ENCODE data around the gene NYAP2.

NYAP2 gene

DNA sequence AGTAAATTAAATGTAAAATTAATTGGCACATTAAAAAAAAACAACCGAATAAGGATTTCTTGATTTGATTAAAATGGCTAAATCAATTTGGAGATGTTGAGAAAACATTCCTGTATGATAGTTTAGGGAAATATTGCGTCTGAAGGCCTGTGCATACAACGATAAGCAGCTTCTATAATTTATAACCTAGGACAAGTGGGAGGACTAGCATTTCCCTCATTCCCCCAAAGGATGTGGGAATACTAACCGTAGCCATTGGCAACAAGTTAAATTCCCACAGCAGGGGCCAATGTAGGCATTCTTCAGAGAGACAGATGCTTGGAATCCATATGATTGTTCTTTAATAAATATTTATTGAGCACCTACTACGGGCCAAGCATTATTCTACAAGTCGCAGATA is 134.5 kb downstream of the NYAP2 start:
- H3K9me2 ChIP-seq (ENCODE audit: low read depth, low read length), result no peaks in the 10 kb centered on the region

DNA sequence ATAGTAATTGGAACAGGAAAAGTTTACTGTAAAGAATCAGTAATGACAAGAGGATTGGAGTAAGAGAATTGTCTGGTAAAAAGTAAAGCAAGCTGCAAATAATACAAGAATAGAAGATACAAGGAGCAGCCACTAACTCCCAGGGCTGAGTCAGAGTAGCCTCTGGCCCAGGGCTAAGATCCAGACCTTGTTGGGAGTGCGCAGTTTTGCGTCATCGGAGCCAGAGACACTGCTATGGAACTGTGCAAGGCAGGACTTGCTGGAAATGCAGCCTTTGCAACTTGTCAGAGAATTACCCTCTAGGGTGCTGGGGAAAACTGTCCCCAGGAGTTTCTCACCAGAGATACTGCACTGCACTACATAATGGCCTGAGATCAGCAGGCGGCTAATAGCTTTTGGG is 135.2 kb downstream of the NYAP2 start:
- H3K79me2 ChIP-seq (ENCODE audit: insufficient read depth, low read length), result no peaks in the 10 kb centered on the region
- H3K27ac ChIP-seq (ENCODE audit: low read depth, low read length, poor library complexity, severe bottlenecking), result no peak overlapping the region
- no peak for TF ChIP-seq EZH2 (IDR thresholded peaks at IDR 0.05; ENCODE audit: borderline replicate concordance, low read length)
- TF ChIP-seq, protein P1, sequence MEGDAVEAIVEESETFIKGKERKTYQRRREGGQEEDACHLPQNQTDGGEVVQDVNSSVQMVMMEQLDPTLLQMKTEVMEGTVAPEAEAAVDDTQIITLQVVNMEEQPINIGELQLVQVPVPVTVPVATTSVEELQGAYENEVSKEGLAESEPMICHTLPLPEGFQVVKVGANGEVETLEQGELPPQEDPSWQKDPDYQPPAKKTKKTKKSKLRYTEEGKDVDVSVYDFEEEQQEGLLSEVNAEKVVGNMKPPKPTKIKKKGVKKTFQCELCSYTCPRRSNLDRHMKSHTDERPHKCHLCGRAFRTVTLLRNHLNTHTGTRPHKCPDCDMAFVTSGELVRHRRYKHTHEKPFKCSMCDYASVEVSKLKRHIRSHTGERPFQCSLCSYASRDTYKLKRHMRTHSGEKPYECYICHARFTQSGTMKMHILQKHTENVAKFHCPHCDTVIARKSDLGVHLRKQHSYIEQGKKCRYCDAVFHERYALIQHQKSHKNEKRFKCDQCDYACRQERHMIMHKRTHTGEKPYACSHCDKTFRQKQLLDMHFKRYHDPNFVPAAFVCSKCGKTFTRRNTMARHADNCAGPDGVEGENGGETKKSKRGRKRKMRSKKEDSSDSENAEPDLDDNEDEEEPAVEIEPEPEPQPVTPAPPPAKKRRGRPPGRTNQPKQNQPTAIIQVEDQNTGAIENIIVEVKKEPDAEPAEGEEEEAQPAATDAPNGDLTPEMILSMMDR (IDR thresholded peaks at IDR 0.05; ENCODE audit: low read length), result no peak
- H3F3A ChIP-seq (ENCODE audit: insufficient read depth, low read length), result no peaks in the 10 kb centered on the region
- H3K9ac ChIP-seq (ENCODE audit: low read length), result no peak overlapping the region
- H3K4me3 ChIP-seq (ENCODE audit: low read depth, low read length, poor library complexity, severe bottlenecking), result no peak overlapping the region
- H3K9me3 ChIP-seq (ENCODE audit: low read length), result no peaks in the 10 kb centered on the region
- no peak overlapping the region for H3K4me2 ChIP-seq (ENCODE audit: low read length)
- no peaks in the 10 kb centered on the region for H3K36me3 ChIP-seq (ENCODE audit: insufficient read depth, low read length)
- no peaks in the 10 kb centered on the region for H3K4me1 ChIP-seq (ENCODE audit: insufficient read depth, low read length, severe bottlenecking)
- H3K27me3 ChIP-seq (ENCODE audit: insufficient read depth, low read length), result no peaks in the 10 kb centered on the region
- H4K20me1 ChIP-seq (ENCODE audit: insufficient read depth, low read length), result no peaks in the 10 kb centered on the region
- H3K9me2 ChIP-seq (ENCODE audit: low read depth, low read length), result no peaks in the 10 kb centered on the region
- H2AFZ ChIP-seq (ENCODE audit: low read length), result no peak overlapping the region

More for the DNA sequence above, 134.5 kb downstream of the NYAP2 start:
- H3K36me3 ChIP-seq (ENCODE audit: insufficient read depth, low read length), result no peaks in the 10 kb centered on the region
- H3K4me1 ChIP-seq (ENCODE audit: insufficient read depth, low read length, severe bottlenecking), result no peaks in the 10 kb centered on the region
- no peak overlapping the region for H3K4me2 ChIP-seq (ENCODE audit: low read length)
- H3K79me2 ChIP-seq (ENCODE audit: insufficient read depth, low read length), result no peaks in the 10 kb centered on the region
- H3K4me3 ChIP-seq (ENCODE audit: low read depth, low read length, poor library complexity, severe bottlenecking), result no peak overlapping the region
- H3F3A ChIP-seq (ENCODE audit: insufficient read depth, low read length), result no peaks in the 10 kb centered on the region
- H2AFZ ChIP-seq (ENCODE audit: low read length), result no peak overlapping the region
- no peak for TF ChIP-seq EZH2 (IDR thresholded peaks at IDR 0.05; ENCODE audit: borderline replicate concordance, low read length)
- TF ChIP-seq, protein P1 (IDR thresholded peaks at IDR 0.05; ENCODE audit: low read length), result no peak
- H4K20me1 ChIP-seq (ENCODE audit: insufficient read depth, low read length), result no peaks in the 10 kb centered on the region
- H3K9me3 ChIP-seq (ENCODE audit: low read length), result no peaks in the 10 kb centered on the region
- no peak overlapping the region for H3K9ac ChIP-seq (ENCODE audit: low read length)
- no peaks in the 10 kb centered on the region for H3K27me3 ChIP-seq (ENCODE audit: insufficient read depth, low read length)
- H3K27ac ChIP-seq (ENCODE audit: low read depth, low read length, poor library complexity, severe bottlenecking), result no peak overlapping the region

DNA sequence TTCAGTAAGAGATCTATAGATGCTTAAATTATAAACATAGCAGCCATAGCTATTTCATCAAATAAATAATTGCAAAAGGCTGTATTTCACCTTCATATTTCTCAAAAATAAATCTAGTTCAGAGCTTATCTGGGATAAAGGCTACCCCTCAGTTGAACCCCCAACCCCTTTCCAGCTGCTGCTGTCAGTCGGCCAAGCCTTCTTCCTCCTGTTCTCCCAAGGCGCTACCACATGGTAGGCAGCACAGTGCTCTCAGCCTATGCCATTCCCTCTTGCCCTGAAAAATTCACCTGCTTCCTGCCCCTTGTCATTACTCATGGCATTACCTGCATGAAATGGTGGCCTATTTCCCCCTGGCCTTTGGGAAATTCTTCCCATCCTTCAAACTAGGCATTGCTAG is 136.5 kb downstream of the NYAP2 start:
- no peaks in the 10 kb centered on the region for H3K36me3 ChIP-seq (ENCODE audit: insufficient read depth, low read length)
- H3F3A ChIP-seq (ENCODE audit: insufficient read depth, low read length), result no peaks in the 10 kb centered on the region
- no peaks in the 10 kb centered on the region for H3K27me3 ChIP-seq (ENCODE audit: insufficient read depth, low read length)
- H3K4me3 ChIP-seq (ENCODE audit: low read depth, low read length, poor library complexity, severe bottlenecking), result no peak overlapping the region
- no peak overlapping the region for H3K27ac ChIP-seq (ENCODE audit: low read depth, low read length, poor library complexity, severe bottlenecking)
- H4K20me1 ChIP-seq (ENCODE audit: insufficient read depth, low read length), result no peaks in the 10 kb centered on the region
- no peaks in the 10 kb centered on the region for H3K9me2 ChIP-seq (ENCODE audit: low read depth, low read length)
- no peak overlapping the region for H2AFZ ChIP-seq (ENCODE audit: low read length)
- no peaks in the 10 kb centered on the region for H3K79me2 ChIP-seq (ENCODE audit: insufficient read depth, low read length)
- no peak overlapping the region for H3K9ac ChIP-seq (ENCODE audit: low read length)
- H3K9me3 ChIP-seq (ENCODE audit: low read length), result no peaks in the 10 kb centered on the region
- TF ChIP-seq, protein P1 (IDR thresholded peaks at IDR 0.05; ENCODE audit: low read length), result no peak
- TF ChIP-seq EZH2 (IDR thresholded peaks at IDR 0.05; ENCODE audit: borderline replicate concordance, low read length), result no peak
- H3K4me1 ChIP-seq (ENCODE audit: insufficient read depth, low read length, severe bottlenecking), result no peaks in the 10 kb centered on the region
- H3K4me2 ChIP-seq (ENCODE audit: low read length), result no peak overlapping the region
